ENCODE results near the gene ADISSP.
A peak's percentile ranks its signal among the peaks of the same experiment; 100 is the strongest.

ADISSP gene

GRCh38 chr20:3771552-3772058, 4.1 kb upstream of the ADISSP start:
- H3K27me3 ChIP-seq (ENCODE audit: control insufficient read depth, insufficient read depth, low read length), result peaks cover 22% of the 10 kb centered on the region
- no peaks in the 10 kb centered on the region for H3K9me3 ChIP-seq (ENCODE audit: control insufficient read depth, insufficient read depth, low read length)
- H3K36me3 ChIP-seq (ENCODE audit: control insufficient read depth, insufficient read depth, low read length), result no peaks in the 10 kb centered on the region
- no peak overlapping the region for H3K4me3 ChIP-seq (ENCODE audit: low read depth, low read length)
- H3K4me1 ChIP-seq (ENCODE audit: control insufficient read depth, insufficient read depth, low read length), result peaks cover 3% of the 10 kb centered on the region
- H3K9ac ChIP-seq (ENCODE audit: low read depth, low read length), result no peak overlapping the region

GRCh38 chr20:3768342-3769130, 983 bp upstream of the ADISSP start:
- H3K4me3 ChIP-seq (ENCODE audit: low read depth, low read length), result peak overlapping the region; percentile 92
- H3K27me3 ChIP-seq (ENCODE audit: control insufficient read depth, insufficient read depth, low read length), result peaks cover 5% of the 10 kb centered on the region

GRCh38 chr20:3767110-3767426, 485 bp downstream of the ADISSP start:
- Histone ChIP-seq H3K9me3 (ENCODE audit: control insufficient read depth, insufficient read depth, low read length) (no peaks in the 10 kb centered on the region), H3K4me3 (ENCODE audit: low read depth, low read length) (peak overlapping the region; percentile 68), H3K27me3 (ENCODE audit: control insufficient read depth, insufficient read depth, low read length) (peaks cover 5% of the 10 kb centered on the region), H3K9ac (ENCODE audit: low read depth, low read length) (peak overlapping the region; percentile 60), H3K4me1 (ENCODE audit: control insufficient read depth, insufficient read depth, low read length) (peaks cover 3% of the 10 kb centered on the region), H3K36me3 (ENCODE audit: control insufficient read depth, insufficient read depth, low read length) (peaks cover 7% of the 10 kb centered on the region)

More at GRCh38 chr20:3768342-3769130, 983 bp upstream of the ADISSP start:
- no peak overlapping the region for H3K9ac ChIP-seq (ENCODE audit: low read depth, low read length)
- no peaks in the 10 kb centered on the region for H3K9me3 ChIP-seq (ENCODE audit: control insufficient read depth, insufficient read depth, low read length)
- H3K36me3 ChIP-seq (ENCODE audit: control insufficient read depth, insufficient read depth, low read length), result peaks cover 7% of the 10 kb centered on the region
- peaks cover 3% of the 10 kb centered on the region for H3K4me1 ChIP-seq (ENCODE audit: control insufficient read depth, insufficient read depth, low read length)

- Histone ChIP-seq H3K9ac (ENCODE audit: low read depth, low read length) (peak overlapping the region; percentile 24), H3K4me3 (ENCODE audit: low read depth, low read length) (peak overlapping the region; percentile 68), H3K27me3 (ENCODE audit: control insufficient read depth, insufficient read depth, low read length) (peaks cover 5% of the 10 kb centered on the region), H3K9me3 (ENCODE audit: control insufficient read depth, insufficient read depth, low read length) (no peaks in the 10 kb centered on the region), H3K4me1 (ENCODE audit: control insufficient read depth, insufficient read depth, low read length) (peaks cover 3% of the 10 kb centered on the region), H3K36me3 (ENCODE audit: control insufficient read depth, insufficient read depth, low read length) (peaks cover 7% of the 10 kb centered on the region)
These were observed 987 bp downstream of the ADISSP start for GRCh38 chr20:3766422-3767109.

GRCh38 chr20:3765171-3765882, 2.2 kb downstream of the ADISSP start:
- no peak overlapping the region for H3K9ac ChIP-seq (ENCODE audit: low read depth, low read length)
- peaks cover 8% of the 10 kb centered on the region for H3K36me3 ChIP-seq (ENCODE audit: control insufficient read depth, insufficient read depth, low read length)
- no peaks in the 10 kb centered on the region for H3K9me3 ChIP-seq (ENCODE audit: control insufficient read depth, insufficient read depth, low read length)
- H3K27me3 ChIP-seq (ENCODE audit: control insufficient read depth, insufficient read depth, low read length), result peaks cover 5% of the 10 kb centered on the region
- no peak overlapping the region for H3K4me3 ChIP-seq (ENCODE audit: low read depth, low read length)
- peaks cover 3% of the 10 kb centered on the region for H3K4me1 ChIP-seq (ENCODE audit: control insufficient read depth, insufficient read depth, low read length)

GRCh38 chr20:3764659-3765058, 2.9 kb downstream of the ADISSP start:
- Histone ChIP-seq H3K27me3 (ENCODE audit: control insufficient read depth, insufficient read depth, low read length) (peaks cover 2% of the 10 kb centered on the region), H3K4me1 (ENCODE audit: control insufficient read depth, insufficient read depth, low read length) (peaks cover 3% of the 10 kb centered on the region), H3K9ac (ENCODE audit: low read depth, low read length) (no peak overlapping the region), H3K36me3 (ENCODE audit: control insufficient read depth, insufficient read depth, low read length) (peaks cover 12% of the 10 kb centered on the region), H3K4me3 (ENCODE audit: low read depth, low read length) (no peak overlapping the region), H3K9me3 (ENCODE audit: control insufficient read depth, insufficient read depth, low read length) (no peaks in the 10 kb centered on the region)

- H3K9ac ChIP-seq (ENCODE audit: low read depth, low read length), result no peak overlapping the region
These were observed 3.6 kb downstream of the ADISSP start for GRCh38 chr20:3763671-3764601.

GRCh38 chr20:3760655-3761348, 6.8 kb downstream of the ADISSP start:
- no peak overlapping the region for H3K4me3 ChIP-seq (ENCODE audit: low read depth, low read length)
- H3K9ac ChIP-seq (ENCODE audit: low read depth, low read length), result no peak overlapping the region
- H3K36me3 ChIP-seq (ENCODE audit: control insufficient read depth, insufficient read depth, low read length), result peaks cover 28% of the 10 kb centered on the region
- H3K27me3 ChIP-seq (ENCODE audit: control insufficient read depth, insufficient read depth, low read length), result no peaks in the 10 kb centered on the region
- no peaks in the 10 kb centered on the region for H3K4me1 ChIP-seq (ENCODE audit: control insufficient read depth, insufficient read depth, low read length)
- no peaks in the 10 kb centered on the region for H3K9me3 ChIP-seq (ENCODE audit: control insufficient read depth, insufficient read depth, low read length)

More at GRCh38 chr20:3763671-3764601, 3.6 kb downstream of the ADISSP start:
- H3K4me1 ChIP-seq (ENCODE audit: control insufficient read depth, insufficient read depth, low read length), result peaks cover 3% of the 10 kb centered on the region
- H3K27me3 ChIP-seq (ENCODE audit: control insufficient read depth, insufficient read depth, low read length), result peaks cover 2% of the 10 kb centered on the region
- H3K9me3 ChIP-seq (ENCODE audit: control insufficient read depth, insufficient read depth, low read length), result no peaks in the 10 kb centered on the region
- H3K4me3 ChIP-seq (ENCODE audit: low read depth, low read length), result no peak overlapping the region
- H3K36me3 ChIP-seq (ENCODE audit: control insufficient read depth, insufficient read depth, low read length), result peaks cover 14% of the 10 kb centered on the region

GRCh38 chr20:3759884-3760283, 7.7 kb downstream of the ADISSP start:
- Histone ChIP-seq H3K9me3 (ENCODE audit: control insufficient read depth, insufficient read depth, low read length) (no peaks in the 10 kb centered on the region), H3K36me3 (ENCODE audit: control insufficient read depth, insufficient read depth, low read length) (peaks cover 24% of the 10 kb centered on the region), H3K4me1 (ENCODE audit: control insufficient read depth, insufficient read depth, low read length) (no peaks in the 10 kb centered on the region), H3K9ac (ENCODE audit: low read depth, low read length) (no peak overlapping the region), H3K27me3 (ENCODE audit: control insufficient read depth, insufficient read depth, low read length) (no peaks in the 10 kb centered on the region), H3K4me3 (ENCODE audit: low read depth, low read length) (no peak overlapping the region)

GRCh38 chr20:3759316-3759823, 8.2 kb downstream of the ADISSP start:
- H3K9ac ChIP-seq (ENCODE audit: low read depth, low read length), result no peak overlapping the region
- peaks cover 26% of the 10 kb centered on the region for H3K36me3 ChIP-seq (ENCODE audit: control insufficient read depth, insufficient read depth, low read length)
- no peaks in the 10 kb centered on the region for H3K4me1 ChIP-seq (ENCODE audit: control insufficient read depth, insufficient read depth, low read length)
- no peak overlapping the region for H3K4me3 ChIP-seq (ENCODE audit: low read depth, low read length)
- H3K27me3 ChIP-seq (ENCODE audit: control insufficient read depth, insufficient read depth, low read length), result no peaks in the 10 kb centered on the region
- no peaks in the 10 kb centered on the region for H3K9me3 ChIP-seq (ENCODE audit: control insufficient read depth, insufficient read depth, low read length)

Measured in iPS-15b (cell line).